ENCODE measurements around the gene LYPD3.
"Not testable (repeated sequence)": the region's sequence is repeated elsewhere in the genome, so short reads cannot be mapped to it uniquely, and the experiment has no call there.

The LYPD3 gene

GRCh38 chr19:43465468-43466120, at the start of gene LYPD3:
Gene LYPD3, minus strand, starts transcription at chr19:43465608. Its CDS starts 37 bp downstream, at chr19:43465571.
- no peak for DNase-seq (ENCODE audit: low spot score)

DNA sequence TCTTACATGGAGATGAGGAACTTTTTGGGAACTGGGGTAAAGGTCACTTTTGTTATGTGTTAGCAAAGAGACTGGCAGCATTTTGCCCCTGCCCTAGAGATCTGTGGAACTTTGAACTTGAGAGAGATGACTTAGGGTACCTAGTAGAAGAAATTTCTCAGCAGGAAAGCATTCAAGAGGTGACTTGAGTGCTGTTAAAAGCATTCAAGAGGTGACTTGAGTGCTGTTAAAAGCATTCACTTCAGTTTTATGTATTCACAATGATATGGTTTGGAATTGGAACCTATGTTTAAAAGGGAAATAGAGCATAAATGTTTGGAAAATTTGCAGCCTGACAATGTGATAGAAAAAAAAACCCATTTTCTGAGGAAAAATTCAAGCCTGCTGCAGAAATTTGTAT, 47.0 kb upstream of the LYPD3 start:
- DNase-seq (ENCODE audit: low spot score), result not testable (repeated sequence)

GRCh38 chr19:43511324-43511723, 45.9 kb upstream of the LYPD3 start:
- DNase-seq (ENCODE audit: low spot score), result no peak

DNA sequence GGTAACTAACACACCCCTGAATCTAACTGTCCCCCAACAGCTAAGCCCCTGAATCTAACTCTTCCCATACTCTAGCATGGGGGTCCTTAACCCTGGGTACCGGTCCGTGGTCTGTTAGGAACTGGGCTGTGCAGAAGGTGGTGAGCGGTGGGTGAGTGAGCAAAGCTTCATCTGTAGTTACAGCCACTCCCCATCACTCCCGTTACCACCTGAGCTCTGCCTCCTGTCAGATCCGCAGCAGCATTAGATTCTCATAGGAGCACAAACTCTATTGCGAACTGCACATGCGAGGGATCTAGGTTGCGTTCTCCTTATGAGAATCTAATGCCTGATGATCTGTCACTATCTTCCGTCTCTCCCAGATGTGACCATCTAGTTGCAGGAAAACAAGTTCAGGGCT, 45.3 kb upstream of the LYPD3 start:
- no peak for DNase-seq (ENCODE audit: low spot score)

DNA sequence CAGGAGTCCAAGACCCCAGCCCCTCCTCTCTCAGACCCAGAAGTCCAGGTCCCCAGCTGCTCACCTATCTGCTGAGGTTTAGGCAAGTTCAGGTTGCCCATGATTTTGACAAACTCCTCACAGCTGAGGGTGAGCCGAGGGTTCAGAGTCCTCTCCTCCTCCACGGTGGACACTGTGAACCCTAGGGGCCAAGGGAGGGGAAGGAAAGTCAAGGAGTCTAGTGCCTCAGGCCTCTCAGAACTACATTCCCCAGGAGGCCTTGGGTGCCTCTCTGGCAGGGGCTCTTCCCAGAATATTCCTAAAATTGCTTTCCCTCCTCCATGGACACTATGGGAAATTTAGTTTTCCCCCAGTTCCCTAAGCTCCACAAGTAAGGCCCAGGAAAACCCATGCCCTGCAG, 42.5 kb upstream of the LYPD3 start:
- DNase-seq (ENCODE audit: low spot score), result no peak

DNA sequence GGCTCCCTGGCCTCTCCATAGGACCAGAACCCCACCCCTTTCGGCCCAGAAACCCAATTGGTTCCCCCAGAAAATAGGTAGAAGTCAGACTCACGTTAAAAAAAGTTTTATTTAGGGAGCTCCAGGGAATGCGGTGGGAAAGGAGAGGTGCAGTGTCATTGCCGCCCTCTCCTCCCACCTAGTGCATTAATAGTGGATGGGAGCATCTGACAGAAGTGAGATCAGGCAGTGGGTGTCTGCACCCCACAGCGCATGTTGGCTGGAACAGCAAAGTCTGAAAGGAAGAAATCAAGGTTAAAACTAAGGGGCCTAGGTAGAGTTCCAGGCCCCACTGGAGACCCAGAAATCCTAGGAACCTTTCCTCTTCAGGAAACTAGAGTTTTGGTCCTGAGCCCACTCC, 41.2 kb upstream of the LYPD3 start:
- no peak for DNase-seq (ENCODE audit: low spot score)

- DNase-seq (ENCODE audit: low spot score), result no peak
Measured at GRCh38 chr19:43505941-43506340, 40.5 kb upstream of the LYPD3 start.

DNA sequence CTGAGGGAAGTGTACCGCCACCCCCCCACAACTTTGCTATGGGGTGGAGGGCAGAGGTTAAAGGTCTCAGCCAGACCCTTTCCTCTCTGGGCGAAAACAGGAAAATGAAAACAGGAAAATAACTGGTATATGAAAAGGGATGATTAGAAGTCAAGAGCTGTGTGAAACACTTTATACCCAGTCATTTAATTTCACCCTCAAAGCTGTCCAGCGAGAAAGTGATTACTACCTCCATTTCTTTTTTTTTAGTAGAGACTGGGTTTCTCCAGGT, 39.7 kb upstream of the LYPD3 start:
- no peak for DNase-seq (ENCODE audit: low spot score)

GRCh38 chr19:43504426-43505185, 39.2 kb upstream of the LYPD3 start, which contains the start of gene PHLDB3:
Gene PHLDB3, minus strand, starts transcription at chr19:43504746. Its CDS starts 628 bp downstream, at chr19:43504118.
- no peak for DNase-seq (ENCODE audit: low spot score)

DNA sequence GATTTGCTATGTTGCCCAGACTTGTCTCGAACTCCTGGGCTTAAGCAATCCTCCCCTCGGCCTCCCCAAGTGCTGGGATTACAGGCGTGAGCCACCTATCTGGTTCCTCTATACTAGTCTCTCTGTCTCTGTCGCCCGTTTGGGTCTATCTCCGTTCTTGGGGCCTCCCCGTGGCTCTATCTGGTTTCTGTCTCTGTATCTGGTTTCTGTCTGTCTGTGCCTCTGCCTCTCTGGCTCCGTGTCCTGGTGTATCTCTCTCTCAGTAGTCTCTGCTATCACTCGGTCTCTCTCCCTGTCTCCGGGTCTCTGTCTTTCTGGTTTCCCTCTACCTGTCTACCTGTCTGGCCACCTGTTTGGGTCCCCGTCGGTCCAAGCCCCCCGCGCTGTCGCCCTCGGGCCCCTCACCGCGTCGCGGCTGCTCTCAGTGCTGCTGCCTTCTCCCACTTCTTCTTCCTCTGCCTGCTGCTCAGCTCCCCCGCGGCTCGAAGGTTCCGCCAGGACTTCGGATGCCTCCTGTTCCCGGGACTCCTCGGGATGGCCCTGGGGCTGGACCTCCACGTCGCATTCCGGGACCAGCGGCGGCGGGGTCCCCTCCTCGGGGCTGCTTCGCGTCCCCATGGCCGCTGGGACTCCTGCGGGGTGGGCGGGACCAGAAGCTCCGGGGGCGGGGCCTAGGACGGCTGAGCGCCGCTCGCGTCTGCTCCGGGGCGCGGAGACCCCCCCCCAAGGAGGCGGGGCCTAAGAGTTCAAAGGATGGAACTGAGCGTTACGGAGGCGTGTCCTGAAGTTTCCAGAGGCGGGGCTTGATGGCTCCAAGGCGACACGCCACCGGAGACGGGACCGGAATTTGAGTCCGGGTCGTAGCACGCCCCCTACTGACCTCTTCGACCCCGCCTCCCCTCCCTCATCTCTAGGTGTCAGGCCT, 38.4 kb upstream of the LYPD3 start:
- peak; percentile 95 for DNase-seq (ENCODE audit: low spot score)

- no peak for DNase-seq (ENCODE audit: low spot score)
Measured at GRCh38 chr19:43502419-43502976, 37.1 kb upstream of the LYPD3 start.

- DNase-seq (ENCODE audit: low spot score), result no peak
Measured at GRCh38 chr19:43501661-43502418, 36.4 kb upstream of the LYPD3 start.

DNA sequence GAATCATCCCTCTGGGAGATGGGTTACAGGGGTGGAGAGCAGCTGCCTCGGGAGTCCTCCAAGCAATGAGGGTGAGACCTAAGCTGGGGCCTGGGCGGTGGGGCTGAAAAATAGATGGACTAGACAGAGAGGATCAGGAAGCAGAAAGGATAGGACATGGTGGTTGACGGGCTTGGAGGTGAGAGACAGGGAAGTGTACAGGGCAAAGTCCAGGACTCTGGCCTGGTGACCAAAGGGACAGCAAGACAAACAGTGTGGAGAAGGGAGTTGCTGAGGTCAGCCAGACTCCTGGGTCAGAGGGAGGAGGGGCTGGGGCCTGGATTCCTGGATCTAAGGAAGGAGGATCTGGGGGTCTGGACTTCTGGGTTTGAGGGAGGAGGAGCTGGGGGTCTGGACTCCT, 33.6 kb upstream of the LYPD3 start:
- DNase-seq (ENCODE audit: low spot score), result no peak

GRCh38 chr19:43498233-43498842, 32.9 kb upstream of the LYPD3 start:
- DNase-seq (ENCODE audit: low spot score), result no peak

DNA sequence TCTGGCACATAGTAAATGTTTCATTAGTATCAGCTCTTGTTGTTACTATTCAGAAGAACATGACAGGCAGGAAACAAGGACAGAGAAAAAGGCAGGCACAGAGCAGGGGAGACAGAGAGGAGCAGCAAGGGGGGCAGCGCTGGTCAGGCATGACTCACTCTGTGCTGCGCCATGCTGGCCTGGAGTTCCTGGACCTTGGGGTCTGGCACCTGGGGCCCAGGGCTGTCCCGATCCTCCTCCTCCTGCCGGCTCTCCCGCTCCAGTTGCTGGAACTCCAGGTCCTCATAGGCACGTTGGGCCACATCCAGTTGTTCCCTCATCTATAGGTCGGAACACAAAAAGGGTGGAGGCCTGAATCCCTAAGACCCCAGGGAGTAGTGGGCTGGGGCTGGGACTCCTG, 31.6 kb upstream of the LYPD3 start:
- DNase-seq (ENCODE audit: low spot score), result no peak

DNA sequence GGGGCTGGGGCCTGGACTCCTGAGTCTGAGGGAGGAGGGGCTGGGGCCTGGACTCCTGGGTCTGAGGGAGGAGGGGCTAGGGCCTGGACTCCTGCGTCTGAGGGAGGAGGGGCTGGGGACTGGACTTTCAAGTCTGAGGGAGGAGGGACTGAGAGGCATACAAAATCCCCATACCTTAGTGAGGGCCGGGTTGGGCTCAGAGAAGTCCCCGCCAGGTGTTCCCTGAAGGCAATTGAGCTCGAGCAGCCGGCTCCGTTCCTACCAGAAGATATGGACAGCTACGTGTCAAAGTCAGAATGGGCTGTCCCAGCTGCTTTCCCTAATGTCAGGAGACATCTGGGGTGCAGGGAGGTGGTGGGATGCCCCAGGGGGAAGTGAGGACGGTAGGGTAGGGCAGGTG, 29.7 kb upstream of the LYPD3 start:
- no peak for DNase-seq (ENCODE audit: low spot score)

GRCh38 chr19:43490759-43491158, 25.4 kb upstream of the LYPD3 start:
- no peak for DNase-seq (ENCODE audit: low spot score)

DNA sequence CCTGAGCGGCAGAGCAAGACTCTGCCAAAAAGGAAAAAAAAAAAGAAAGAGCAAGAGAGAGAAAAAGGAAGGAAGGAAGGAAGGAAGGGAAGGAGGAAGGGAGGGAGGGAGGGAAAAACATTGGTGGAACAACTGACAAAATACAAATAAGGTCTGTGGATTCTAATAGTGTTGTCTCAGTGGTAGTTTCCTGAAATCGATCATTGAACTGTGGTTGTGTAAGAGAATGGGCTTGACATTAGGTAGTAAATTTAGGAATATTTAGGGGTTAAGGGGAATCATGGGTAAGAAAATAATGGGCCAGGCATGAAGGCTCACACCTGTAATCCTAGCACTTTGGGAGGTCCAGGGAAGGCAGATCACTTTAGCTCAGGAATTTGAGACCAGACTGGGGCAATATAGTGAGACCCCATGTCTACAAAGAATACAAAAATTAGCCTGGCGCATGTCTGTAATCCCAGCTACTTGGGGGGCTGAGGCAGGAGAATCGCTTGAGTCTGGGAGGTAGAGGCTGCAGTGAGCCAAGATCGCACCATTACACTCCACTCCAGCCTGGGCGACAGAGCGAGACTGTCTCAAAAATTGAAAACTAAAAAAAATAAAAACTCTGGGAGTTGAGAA, 24.7 kb upstream of the LYPD3 start:
- DNase-seq (ENCODE audit: low spot score), result no peak

DNA sequence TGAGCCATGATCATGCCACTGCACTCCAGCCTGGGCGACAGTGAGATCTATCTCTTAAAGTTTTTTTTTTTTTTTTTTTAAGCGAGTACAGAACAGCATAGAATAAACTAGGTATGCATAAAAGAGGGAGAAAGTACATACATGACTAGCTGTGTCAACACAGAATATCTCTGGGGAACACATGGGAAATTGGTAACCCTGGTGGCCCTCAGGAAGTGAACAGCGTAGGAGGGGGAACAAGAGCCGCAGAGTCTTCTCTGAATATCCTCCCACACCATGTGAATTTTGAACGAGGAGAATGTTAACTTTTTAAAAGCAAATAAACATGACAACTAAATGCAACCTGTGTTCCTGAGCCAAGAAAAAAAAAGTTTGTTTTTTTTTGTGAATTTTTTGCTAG, 23.9 kb upstream of the LYPD3 start:
- DNase-seq (ENCODE audit: low spot score), result no peak

DNA sequence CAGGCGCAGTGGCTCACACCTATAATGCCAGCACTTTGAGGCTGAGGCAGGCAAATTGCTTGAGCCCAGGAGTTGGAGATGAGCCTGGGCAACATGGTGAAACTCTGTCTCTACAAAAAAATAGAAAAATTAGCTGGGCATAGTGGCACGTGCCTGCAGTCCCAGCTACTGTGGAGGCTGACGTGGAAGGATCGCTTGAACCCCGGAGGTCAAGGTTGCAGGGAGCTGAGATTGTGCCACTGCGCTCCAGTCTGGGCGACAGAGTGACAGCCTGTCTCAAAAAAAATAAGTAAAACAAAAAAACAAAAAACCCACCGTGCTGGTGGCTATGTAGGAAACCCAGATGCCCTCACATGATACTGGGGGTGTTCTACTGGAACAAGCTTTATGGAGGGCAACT, 22.8 kb upstream of the LYPD3 start:
- no peak for DNase-seq (ENCODE audit: low spot score)

- no peak for DNase-seq (ENCODE audit: low spot score)
Measured at GRCh38 chr19:43486412-43486811, 21.0 kb upstream of the LYPD3 start.
